ENCODE measurements around the gene APEH. TPM values are rescaled to one million over a fixed set of nuclear protein-coding genes. Genes with fewer than 3 reads are reported as not detected.

Gene APEH
- total and polyA plus RNA-seq, 2 of the 13 experiments (the other 11 are each of a cell fraction or from before 2014, with no cell fraction given) = 116 to 130 TPM

DNA sequence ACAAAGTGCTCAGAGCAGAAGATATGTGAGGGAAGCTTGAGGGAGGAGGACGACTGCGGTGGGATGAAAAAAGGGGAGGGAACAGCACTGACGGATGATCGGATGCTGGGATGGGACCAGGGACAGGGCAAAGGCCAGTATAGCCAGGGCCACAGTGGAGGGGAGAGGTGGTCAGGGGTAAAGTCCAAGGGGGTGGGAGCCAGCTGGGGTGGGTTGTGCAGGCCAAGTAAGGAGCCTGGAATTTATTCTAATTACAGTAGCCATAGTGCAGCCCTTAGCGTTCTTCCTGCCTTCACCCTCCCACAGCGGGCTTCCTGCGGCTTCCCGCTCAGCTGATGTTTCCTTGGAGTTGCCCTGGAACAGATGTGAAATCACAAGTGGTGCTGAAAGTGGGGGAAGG, 7.6 kb upstream of the APEH start (continued):
- TF ChIP-seq SKI (IDR thresholded peaks at IDR 0.05; ENCODE audit: partially characterized antibody) (no peak), ZC3H13 (CRISPR knock-in tag; IDR thresholded peaks at IDR 0.05) (no peak), ZNF598 (CRISPR knock-in tag; IDR thresholded peaks at IDR 0.05; ENCODE audit: borderline replicate concordance) (no peak), SOX6 (IDR thresholded peaks at IDR 0.05) (no peak), SOX6 (CRISPR knock-in tag; IDR thresholded peaks at IDR 0.05) (0 out of 2 replicates have a peak, but pooled peaks have one; percentile 40), NFRKB (IDR thresholded peaks at IDR 0.05) (no peak), HNF4G (IDR thresholded peaks at IDR 0.05; ENCODE audit: borderline replicate concordance, low read depth, low read length) (peak; percentile 96), HNF4G (CRISPR knock-in tag; IDR thresholded peaks at IDR 0.05; ENCODE audit: borderline replicate concordance, low read depth) (peak; percentile 95), GTF3A (CRISPR knock-in tag; conservative IDR thresholded peaks at IDR 0.05) (no peak), ZNF768 (CRISPR knock-in tag; IDR thresholded peaks at IDR 0.05) (no peak), SMAD1 (CRISPR knock-in tag; IDR thresholded peaks at IDR 0.05; ENCODE audit: borderline replicate concordance, low read depth) (no peak), ZFYVE20 (CRISPR knock-in tag; IDR thresholded peaks at IDR 0.05; ENCODE audit: borderline replicate concordance, low read depth) (no peak), MAFG (CRISPR knock-in tag; IDR thresholded peaks at IDR 0.05) (no peak), KLF11 (CRISPR knock-in tag; IDR thresholded peaks at IDR 0.05) (no peak), MLLT10 (CRISPR knock-in tag; IDR thresholded peaks at IDR 0.05) (no peak), SP2 (CRISPR knock-in tag; IDR thresholded peaks at IDR 0.05) (no peak), ZNF235 (CRISPR knock-in tag; IDR thresholded peaks at IDR 0.05; ENCODE audit: borderline replicate concordance) (no peak), ZNF614 (CRISPR knock-in tag; IDR thresholded peaks at IDR 0.05; ENCODE audit: borderline replicate concordance) (no peak), ZBTB20 (CRISPR knock-in tag; IDR thresholded peaks at IDR 0.05; ENCODE audit: borderline replicate concordance, low read depth) (no peak), ZNF674 (CRISPR knock-in tag; IDR thresholded peaks at IDR 0.05; ENCODE audit: low read depth) (no peak), RXRA (CRISPR knock-in tag; IDR thresholded peaks at IDR 0.05) (peak; percentile 18; the same call in 1 of the 2 replicates), SAP130 (CRISPR knock-in tag; IDR thresholded peaks at IDR 0.05; ENCODE audit: low read depth) (peak; percentile 80)
- TF ChIP-seq, protein P1, sequence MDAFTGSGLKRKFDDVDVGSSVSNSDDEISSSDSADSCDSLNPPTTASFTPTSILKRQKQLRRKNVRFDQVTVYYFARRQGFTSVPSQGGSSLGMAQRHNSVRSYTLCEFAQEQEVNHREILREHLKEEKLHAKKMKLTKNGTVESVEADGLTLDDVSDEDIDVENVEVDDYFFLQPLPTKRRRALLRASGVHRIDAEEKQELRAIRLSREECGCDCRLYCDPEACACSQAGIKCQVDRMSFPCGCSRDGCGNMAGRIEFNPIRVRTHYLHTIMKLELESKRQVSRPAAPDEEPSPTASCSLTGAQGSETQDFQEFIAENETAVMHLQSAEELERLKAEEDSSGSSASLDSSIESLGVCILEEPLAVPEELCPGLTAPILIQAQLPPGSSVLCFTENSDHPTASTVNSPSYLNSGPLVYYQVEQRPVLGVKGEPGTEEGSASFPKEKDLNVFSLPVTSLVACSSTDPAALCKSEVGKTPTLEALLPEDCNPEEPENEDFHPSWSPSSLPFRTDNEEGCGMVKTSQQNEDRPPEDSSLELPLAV (CRISPR knock-in tag; conservative IDR thresholded peaks at IDR 0.05; ENCODE audit: low read depth) = no peak
- TF ChIP-seq, protein P2, sequence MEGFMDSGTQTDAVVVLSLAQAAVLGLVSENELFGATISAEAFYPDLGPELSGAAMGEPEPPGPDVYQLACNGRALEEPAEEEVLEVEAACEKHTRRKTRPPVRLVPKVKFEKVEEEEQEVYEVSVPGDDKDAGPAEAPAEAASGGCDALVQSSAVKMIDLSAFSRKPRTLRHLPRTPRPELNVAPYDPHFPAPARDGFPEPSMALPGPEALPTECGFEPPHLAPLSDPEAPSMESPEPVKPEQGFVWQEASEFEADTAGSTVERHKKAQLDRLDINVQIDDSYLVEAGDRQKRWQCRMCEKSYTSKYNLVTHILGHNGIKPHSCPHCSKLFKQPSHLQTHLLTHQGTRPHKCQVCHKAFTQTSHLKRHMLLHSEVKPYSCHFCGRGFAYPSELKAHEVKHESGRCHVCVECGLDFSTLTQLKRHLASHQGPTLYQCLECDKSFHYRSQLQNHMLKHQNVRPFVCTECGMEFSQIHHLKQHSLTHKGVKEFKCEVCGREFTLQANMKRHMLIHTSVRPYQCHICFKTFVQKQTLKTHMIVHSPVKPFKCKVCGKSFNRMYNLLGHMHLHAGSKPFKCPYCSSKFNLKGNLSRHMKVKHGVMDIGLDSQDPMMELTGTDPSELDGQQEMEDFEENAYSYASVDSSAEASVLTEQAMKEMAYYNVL (CRISPR knock-in tag; IDR thresholded peaks at IDR 0.05; ENCODE audit: borderline replicate concordance) = peak; percentile 66; the same call in 1 of the 2 replicates
- TF ChIP-seq, protein P3, sequence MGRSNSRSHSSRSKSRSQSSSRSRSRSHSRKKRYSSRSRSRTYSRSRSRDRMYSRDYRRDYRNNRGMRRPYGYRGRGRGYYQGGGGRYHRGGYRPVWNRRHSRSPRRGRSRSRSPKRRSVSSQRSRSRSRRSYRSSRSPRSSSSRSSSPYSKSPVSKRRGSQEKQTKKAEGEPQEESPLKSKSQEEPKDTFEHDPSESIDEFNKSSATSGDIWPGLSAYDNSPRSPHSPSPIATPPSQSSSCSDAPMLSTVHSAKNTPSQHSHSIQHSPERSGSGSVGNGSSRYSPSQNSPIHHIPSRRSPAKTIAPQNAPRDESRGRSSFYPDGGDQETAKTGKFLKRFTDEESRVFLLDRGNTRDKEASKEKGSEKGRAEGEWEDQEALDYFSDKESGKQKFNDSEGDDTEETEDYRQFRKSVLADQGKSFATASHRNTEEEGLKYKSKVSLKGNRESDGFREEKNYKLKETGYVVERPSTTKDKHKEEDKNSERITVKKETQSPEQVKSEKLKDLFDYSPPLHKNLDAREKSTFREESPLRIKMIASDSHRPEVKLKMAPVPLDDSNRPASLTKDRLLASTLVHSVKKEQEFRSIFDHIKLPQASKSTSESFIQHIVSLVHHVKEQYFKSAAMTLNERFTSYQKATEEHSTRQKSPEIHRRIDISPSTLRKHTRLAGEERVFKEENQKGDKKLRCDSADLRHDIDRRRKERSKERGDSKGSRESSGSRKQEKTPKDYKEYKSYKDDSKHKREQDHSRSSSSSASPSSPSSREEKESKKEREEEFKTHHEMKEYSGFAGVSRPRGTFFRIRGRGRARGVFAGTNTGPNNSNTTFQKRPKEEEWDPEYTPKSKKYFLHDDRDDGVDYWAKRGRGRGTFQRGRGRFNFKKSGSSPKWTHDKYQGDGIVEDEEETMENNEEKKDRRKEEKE (IDR thresholded peaks at IDR 0.05) = no peak
- TF ChIP-seq, protein P4, sequence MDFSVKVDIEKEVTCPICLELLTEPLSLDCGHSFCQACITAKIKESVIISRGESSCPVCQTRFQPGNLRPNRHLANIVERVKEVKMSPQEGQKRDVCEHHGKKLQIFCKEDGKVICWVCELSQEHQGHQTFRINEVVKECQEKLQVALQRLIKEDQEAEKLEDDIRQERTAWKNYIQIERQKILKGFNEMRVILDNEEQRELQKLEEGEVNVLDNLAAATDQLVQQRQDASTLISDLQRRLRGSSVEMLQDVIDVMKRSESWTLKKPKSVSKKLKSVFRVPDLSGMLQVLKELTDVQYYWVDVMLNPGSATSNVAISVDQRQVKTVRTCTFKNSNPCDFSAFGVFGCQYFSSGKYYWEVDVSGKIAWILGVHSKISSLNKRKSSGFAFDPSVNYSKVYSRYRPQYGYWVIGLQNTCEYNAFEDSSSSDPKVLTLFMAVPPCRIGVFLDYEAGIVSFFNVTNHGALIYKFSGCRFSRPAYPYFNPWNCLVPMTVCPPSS (IDR thresholded peaks at IDR 0.05) = no peak
